ENCODE data around the gene SUPT16H.

Gene SUPT16H

GRCh38 chr14:21415329-21415728 is 31.5 kb upstream of the SUPT16H start (continued):
- TF ChIP-seq ZNF18 (tag by site-specific recombination; IDR thresholded peaks at IDR 0.05) (no peak), ZNF211 (tag by site-specific recombination; IDR thresholded peaks at IDR 0.05; ENCODE audit: low read depth) (no peak), SP7 (tag by site-specific recombination; IDR thresholded peaks at IDR 0.05) (no peak), ZBTB48 (tag by site-specific recombination; IDR thresholded peaks at IDR 0.05) (no peak), ZNF843 (tag by site-specific recombination; IDR thresholded peaks at IDR 0.05) (no peak), SETDB1 (IDR thresholded peaks at IDR 0.05; ENCODE audit: insufficient read length, low read length) (no peak)

- peaks cover 84 to 86% of the 10 kb centered on the region in 2 experiments for H3K36me3 ChIP-seq (ENCODE audit: control insufficient read depth in 2 of 2, insufficient read depth in 1 of 2, low read length in 2 of 2)
- TF ChIP-seq ZBTB20 (tag by site-specific recombination; IDR thresholded peaks at IDR 0.05) (no peak), HIC1 (tag by site-specific recombination; IDR thresholded peaks at IDR 0.05) (no peak), ZNF148 (tag by site-specific recombination; IDR thresholded peaks at IDR 0.05; ENCODE audit: borderline replicate concordance) (no peak), ZNF530 (tag by site-specific recombination; IDR thresholded peaks at IDR 0.05; ENCODE audit: low read depth) (no peak), ZNF221 (tag by site-specific recombination; IDR thresholded peaks at IDR 0.05; ENCODE audit: borderline replicate concordance) (no peak), ZNF626 (tag by site-specific recombination; IDR thresholded peaks at IDR 0.05) (no peak), ZFP3 (tag by site-specific recombination; IDR thresholded peaks at IDR 0.05; ENCODE audit: low read depth) (no peak), ZBTB26 (tag by site-specific recombination; optimal IDR thresholded peaks at IDR 0.05) (no peak), ZSCAN18 (tag by site-specific recombination; IDR thresholded peaks at IDR 0.05) (no peak), RBAK (tag by site-specific recombination; IDR thresholded peaks at IDR 0.05) (no peak), ZNF529 (tag by site-specific recombination; IDR thresholded peaks at IDR 0.05; ENCODE audit: insufficient replicate concordance) (no peak), ZNF341 (tag by site-specific recombination; IDR thresholded peaks at IDR 0.05; ENCODE audit: low read depth) (no peak), OVOL3 (tag by site-specific recombination; IDR thresholded peaks at IDR 0.05) (no peak), ZEB2 (tag by site-specific recombination; IDR thresholded peaks at IDR 0.05) (no peak), PRDM1 (tag by site-specific recombination; IDR thresholded peaks at IDR 0.05) (no peak), ZNF610 (tag by site-specific recombination; IDR thresholded peaks at IDR 0.05; ENCODE audit: borderline replicate concordance) (no peak), YY1 (tag by site-specific recombination; IDR thresholded peaks at IDR 0.05) (no peak)
- H3K9me3 ChIP-seq (ENCODE audit: control insufficient read depth, insufficient read depth, low read depth, low read length): no peaks in the 10 kb centered on the region
- CTCF ChIA-PET: no interaction called here
- H3K4me3 ChIP-seq (ENCODE audit: low read depth, low read length): no peak overlapping the region
- no peaks in the 10 kb centered on the region for H3K4me1 ChIP-seq (ENCODE audit: control insufficient read depth, insufficient read depth, low read length)
- POLR2A ChIA-PET: interaction anchor here (1.3 kb wide), 1 partner anchor 30 kb away, joined by 3 read pairs; no protein-coding TSS in a partner anchor
- H3K27ac ChIP-seq (ENCODE audit: extremely low read depth, low read depth, low read length): no peak overlapping the region
Measured at GRCh38 chr14:21414137-21414631, 30.4 kb upstream of the SUPT16H start.
